SHP77 treated with DMSO at 0.1 percent for 48 hours (cell line): ENCODE measurements around the gene CAPZA1.

ENCODE experiments used
- DNase-seq: peaks from one replicate; lab custom pipeline; 2025; lab: John Stamatoyannopoulos, UW

The CAPZA1 gene

DNA sequence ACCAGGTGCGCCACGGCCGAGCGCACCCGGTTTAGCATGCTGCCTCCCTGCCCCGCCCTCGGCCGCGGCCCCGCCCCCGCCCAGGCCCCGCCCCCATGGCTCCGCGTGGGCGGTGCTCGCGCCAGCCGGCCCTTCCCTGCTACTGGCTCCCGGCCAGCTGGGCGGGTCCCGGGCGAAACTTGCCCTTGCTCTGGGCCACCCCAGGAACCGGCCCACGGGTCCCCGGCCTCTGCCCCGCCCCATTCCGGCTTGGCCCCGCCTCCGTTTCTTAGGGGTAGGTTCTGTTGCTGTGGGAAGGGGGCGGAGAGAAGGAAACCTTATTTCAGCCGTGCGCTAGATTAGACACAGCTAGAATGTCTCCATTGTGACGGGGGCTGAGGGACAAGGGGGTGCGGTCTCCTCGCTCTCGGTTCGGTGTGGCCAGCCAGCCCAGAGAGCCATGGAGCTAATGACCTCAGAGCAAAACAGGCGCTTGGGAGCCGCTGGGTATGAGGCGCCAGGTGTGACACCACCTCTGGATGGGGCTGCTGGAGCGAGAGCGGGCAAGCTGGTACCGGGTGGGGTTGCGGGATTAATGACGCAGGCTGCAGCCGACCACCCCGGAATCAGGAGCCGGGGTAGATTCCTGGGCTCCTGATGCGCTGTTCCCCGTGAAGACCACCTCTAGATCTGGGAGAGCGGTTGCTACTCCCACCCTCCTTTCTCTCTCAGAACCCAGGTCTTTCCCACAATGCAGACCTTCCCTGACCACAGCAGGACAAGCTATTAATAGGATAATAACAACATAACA is 95.8 kb downstream of the CAPZA1 start, which contains the start of gene PPM1J:
Gene PPM1J, minus strand, starts transcription at position 69 of the 790 bp plus-strand sequence. Its CDS starts 31 bp downstream, at position 38.
- DNase-seq: peak; percentile 47

DNA sequence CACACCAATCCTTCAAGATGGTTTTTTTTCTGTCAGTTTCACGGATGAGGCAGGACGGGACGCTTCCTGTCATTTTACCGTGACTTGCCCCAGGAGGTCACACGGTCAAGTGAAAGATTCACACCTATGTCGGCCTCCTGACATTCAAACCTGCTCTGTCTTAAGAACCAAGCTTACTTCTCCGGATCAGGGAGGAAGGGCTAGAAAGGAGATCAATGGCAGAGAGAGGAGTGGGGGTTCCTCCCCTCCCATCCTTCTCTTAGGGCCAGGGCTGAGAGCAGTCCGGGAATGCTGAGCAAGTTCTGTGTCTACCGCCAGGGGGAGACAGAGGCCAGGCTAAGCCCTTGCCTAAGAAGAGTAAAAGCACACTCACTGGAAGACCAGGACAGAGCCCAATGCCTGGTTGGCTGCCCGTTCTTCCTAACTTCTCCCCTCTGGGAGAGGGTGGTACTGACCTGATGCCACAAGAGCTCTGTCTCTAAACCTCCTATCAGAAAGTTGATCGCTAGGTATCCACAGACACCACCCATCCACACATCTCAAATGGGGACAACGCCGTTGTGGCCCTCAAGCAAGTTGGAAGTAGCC is 96.6 kb downstream of the CAPZA1 start:
- DNase-seq: peak; percentile 84

DNA sequence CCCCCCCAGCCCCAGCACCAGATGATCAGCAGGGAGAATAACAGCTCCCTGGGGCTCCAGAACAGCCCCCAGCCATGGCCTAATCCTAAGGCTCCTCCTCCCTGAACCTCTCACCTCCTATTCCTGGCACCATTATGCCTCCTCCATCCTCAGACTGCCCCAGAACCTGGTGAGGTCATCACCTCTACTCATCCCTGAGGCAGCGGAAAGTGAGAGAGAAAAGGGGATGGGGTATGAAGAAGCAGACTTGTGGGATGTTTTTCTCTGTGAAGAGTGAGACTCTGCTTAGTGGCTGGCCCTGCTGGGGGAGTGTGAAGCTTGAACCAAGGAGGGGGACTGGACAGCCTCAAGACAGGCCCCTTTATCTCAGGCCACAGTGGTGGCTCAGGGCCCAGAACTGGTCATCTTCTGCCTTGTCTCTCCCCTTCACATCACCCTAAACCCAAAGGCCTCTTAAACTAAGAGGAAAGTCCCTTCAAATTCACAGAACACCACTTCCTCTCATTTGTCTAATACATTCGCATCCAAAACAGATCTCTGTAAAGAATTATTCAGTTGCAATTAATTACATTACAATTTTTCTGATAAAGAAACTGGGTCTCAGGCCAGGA is 97.7 kb downstream of the CAPZA1 start:
- no peak for DNase-seq

GRCh38 chr1:112718691-112719418 is 99.2 kb downstream of the CAPZA1 start:
- no peak for DNase-seq

DNA sequence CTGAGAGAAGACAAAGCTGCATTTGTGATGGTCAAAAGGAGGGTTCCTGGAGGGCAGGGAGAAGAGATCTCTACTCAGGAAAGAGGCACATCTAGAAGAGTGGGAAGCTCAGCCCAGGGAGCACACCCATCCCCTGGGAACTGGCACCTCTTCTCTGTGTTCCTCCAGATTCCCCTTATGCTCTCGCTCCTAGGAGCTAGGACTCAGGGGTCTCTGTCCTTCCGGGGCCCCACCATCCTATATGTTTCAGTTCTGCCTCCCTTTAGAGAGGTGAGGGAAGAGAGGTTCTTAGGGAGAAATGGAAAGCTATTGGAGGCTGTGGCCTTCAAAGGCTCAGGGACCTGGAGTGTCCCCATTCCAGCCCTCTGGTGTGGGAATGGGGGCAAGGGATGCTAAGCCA is 100.1 kb downstream of the CAPZA1 start:
- no peak for DNase-seq

GRCh38 chr1:112720800-112721199 is 101.2 kb downstream of the CAPZA1 start:
- no peak for DNase-seq
